ENCODE data around the gene PDE4D.
A peak's percentile ranks its signal among the peaks of the same experiment; 100 is the strongest.

PDE4D gene

DNA sequence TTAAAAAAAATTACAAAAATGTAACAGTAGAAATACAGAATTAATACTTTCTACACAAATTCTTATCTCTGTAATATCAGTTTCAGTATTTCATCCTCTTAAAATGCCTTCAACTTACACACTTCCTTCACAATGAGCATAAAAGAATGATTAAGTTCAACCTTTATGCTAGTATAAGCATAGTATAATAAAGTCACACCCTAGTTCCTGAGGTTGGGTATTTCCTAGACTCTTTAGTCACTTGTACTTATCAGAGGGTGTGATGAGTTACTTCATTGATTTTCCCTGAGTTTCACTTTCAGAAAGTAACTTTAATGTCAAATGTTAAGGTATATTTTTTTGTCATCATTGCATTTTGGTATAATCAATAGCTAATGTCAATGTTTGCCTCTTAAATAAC, 302.4 kb downstream of the PDE4D start:
- H3K4me1 ChIP-seq: peaks cover 0 to 40% (median 10%) of the 10 kb centered on the region in 4 donors
- DNase-seq: no peak
- no peak overlapping the region for H3K4me3 ChIP-seq
- no peaks in the 10 kb centered on the region for H3K27me3 ChIP-seq
- no peak overlapping the region for H3K27ac ChIP-seq
- intact Hi-C loops (cut with DNase I; ENCODE audit: low total_unique reads): no loop called here
- no peaks in the 10 kb centered on the region for H3K36me3 ChIP-seq
- TF ChIP-seq, protein P1, sequence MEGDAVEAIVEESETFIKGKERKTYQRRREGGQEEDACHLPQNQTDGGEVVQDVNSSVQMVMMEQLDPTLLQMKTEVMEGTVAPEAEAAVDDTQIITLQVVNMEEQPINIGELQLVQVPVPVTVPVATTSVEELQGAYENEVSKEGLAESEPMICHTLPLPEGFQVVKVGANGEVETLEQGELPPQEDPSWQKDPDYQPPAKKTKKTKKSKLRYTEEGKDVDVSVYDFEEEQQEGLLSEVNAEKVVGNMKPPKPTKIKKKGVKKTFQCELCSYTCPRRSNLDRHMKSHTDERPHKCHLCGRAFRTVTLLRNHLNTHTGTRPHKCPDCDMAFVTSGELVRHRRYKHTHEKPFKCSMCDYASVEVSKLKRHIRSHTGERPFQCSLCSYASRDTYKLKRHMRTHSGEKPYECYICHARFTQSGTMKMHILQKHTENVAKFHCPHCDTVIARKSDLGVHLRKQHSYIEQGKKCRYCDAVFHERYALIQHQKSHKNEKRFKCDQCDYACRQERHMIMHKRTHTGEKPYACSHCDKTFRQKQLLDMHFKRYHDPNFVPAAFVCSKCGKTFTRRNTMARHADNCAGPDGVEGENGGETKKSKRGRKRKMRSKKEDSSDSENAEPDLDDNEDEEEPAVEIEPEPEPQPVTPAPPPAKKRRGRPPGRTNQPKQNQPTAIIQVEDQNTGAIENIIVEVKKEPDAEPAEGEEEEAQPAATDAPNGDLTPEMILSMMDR (IDR thresholded peaks at IDR 0.05): no peak
- no peaks in the 10 kb centered on the region for H3K9me3 ChIP-seq

DNA sequence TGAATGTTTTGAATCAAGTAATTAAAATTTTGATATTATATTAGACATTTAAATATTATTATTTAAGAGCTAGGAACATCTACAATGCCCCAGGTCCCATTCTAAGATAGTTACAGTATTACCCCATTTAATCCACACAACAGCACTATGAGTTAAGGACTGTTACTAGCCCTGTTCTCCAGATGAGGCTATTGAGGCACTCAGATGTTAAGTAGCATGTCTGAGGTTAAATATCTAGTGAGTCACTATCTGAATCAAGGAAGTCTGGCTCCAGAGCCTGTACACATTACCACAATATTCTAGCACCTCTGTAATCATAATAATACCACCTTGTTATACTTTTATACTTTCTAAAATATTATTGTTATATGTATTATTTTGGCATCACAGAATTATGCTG, 304.6 kb downstream of the PDE4D start:
- Histone ChIP-seq H3K4me3 (no peak overlapping the region), H3K27me3 (no peaks in the 10 kb centered on the region), H3K9me3 (no peaks in the 10 kb centered on the region), H3K4me1 (peaks cover 0 to 30% (median 10%) of the 10 kb centered on the region in 4 donors), H3K27ac (no peak overlapping the region), H3K36me3 (no peaks in the 10 kb centered on the region)
- DNase-seq: no peak
- TF ChIP-seq, protein P1 (IDR thresholded peaks at IDR 0.05): no peak
- intact Hi-C loops (cut with DNase I; ENCODE audit: low total_unique reads): no loop called here

DNA sequence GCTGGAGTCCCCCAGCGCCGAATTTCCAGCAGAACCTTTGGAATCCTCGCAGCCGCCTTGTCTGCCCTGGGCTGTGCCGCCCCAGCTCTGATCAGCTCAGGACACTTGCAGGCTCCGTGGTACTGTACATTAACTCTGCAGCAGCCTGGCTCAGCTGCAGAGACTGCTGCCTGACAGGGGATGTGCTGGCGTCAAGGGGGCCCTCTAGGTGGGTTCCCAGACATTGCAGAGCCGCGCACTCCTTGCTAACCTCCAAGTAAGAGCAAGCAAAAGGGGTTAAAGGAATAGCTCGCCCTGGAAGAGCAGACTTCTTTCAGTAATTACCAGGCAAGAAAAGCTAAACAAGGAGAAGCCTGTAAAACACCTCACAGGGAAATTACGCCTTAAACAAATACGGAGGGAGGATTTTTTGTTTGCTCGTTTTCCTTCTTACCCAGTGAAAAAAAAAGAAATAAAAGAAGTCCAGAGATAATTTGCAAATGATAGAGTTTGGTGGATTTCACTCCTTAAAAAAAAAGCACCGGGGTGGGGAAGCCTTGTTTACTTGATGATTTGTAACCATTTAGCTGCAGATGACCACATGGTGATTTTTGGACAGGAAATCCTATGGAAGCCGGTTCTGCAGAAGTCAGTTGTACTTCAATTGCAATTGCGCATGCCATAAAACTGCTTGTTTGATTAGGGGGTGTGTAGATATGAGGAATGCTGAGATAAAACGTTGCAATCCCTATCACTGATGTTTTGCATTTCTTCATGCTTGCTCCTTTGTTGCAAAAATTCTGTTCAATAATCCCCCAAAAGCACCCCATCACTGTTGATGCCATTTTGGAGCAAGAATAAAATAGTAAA, 305.8 kb downstream of the PDE4D start:
- H3K4me1 ChIP-seq: peaks cover 0 to 26% (median 10%) of the 10 kb centered on the region in 4 donors
- TF ChIP-seq, protein P1 (IDR thresholded peaks at IDR 0.05): no peak
- H3K36me3 ChIP-seq: no peaks in the 10 kb centered on the region
- H3K27me3 ChIP-seq: no peaks in the 10 kb centered on the region
- DNase-seq: peak in 1 of 2 donors; percentile 70
- no peaks in the 10 kb centered on the region for H3K9me3 ChIP-seq
- intact Hi-C loops (cut with DNase I; ENCODE audit: low total_unique reads): no loop called here
- no peak overlapping the region for H3K27ac ChIP-seq
- H3K4me3 ChIP-seq: peak overlapping the region; percentile 35 to 44

DNA sequence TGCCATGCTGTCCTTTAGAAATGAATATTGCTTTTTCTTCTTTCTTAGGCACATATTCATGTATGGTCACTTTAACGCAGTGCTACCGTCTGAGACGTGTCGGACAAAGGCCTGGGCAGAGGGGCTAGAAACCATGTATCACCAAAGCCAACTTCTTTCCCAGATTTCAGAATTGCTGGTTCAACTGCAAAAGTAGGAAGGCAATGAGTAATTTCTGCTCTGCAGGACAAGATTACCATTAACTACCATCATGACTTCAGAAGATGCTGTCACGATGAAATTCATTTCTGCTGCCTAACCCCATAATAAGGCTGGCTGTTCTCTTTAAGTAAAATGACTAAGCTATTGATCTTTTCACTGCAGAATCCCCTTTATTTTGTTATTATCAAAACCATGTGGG, 306.7 kb downstream of the PDE4D start:
- Histone ChIP-seq H3K36me3 (no peaks in the 10 kb centered on the region), H3K4me1 (peaks cover 0 to 26% (median 10%) of the 10 kb centered on the region in 4 donors), H3K4me3 (peak overlapping the region in 1 of 2 donors; percentile 44), H3K27ac (no peak overlapping the region), H3K27me3 (no peaks in the 10 kb centered on the region), H3K9me3 (no peaks in the 10 kb centered on the region)
- intact Hi-C loops (cut with DNase I; ENCODE audit: low total_unique reads): no loop called here
- no peak for DNase-seq
- TF ChIP-seq, protein P1 (IDR thresholded peaks at IDR 0.05): no peak

DNA sequence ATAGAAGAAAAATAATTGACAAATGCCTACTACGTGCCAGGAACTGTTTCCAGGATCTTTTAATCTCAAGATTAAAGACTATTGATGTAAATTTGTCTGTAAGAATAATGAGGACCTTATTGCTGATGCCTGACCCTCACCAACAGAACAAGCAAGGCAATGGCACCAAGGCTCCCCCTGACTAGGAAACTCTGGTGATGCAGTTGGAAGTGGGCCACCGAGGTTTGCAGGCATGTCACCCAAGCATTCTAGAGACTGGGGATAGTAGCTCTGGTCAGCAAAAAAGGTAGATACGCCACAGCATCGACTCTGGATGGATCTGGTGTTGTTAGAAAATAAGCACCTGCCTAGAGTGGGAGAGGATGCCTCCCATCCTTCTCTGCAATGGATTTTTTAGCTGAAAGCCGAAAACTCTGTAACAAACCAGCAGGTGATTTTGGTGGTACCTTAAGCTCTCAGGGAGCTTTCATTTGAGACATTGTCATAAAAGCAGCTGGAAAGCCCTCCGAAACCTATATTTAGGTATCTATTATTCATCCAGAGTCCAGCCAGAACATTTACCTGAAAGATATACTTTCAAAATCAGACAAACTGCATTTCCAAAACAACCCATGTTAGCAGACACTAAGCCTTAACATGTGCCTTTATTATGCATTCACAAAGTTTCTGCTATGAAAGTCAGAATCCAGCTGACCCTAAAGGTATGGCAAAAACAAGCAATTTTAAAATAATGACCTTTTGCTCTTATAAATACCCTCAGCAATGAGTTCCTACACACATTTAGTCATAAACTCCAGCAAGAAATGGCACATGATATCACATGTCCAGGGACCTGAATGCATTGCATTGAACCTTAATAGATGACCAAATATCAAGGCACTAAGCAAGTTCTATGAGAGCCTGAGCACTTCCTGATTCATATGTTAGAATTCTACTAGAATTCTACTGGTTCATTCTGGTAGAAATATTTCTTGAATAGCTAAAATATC, 308.4 kb downstream of the PDE4D start:
- no peaks in the 10 kb centered on the region for H3K9me3 ChIP-seq
- no peaks in the 10 kb centered on the region for H3K36me3 ChIP-seq
- intact Hi-C loops (cut with DNase I; ENCODE audit: low total_unique reads): no loop called here
- H3K27ac ChIP-seq: no peak overlapping the region
- H3K4me3 ChIP-seq: no peak overlapping the region
- peaks cover 0 to 26% (median 10%) of the 10 kb centered on the region in 4 donors for H3K4me1 ChIP-seq
- no peak for DNase-seq
- TF ChIP-seq, protein P1 (IDR thresholded peaks at IDR 0.05): no peak
- no peaks in the 10 kb centered on the region for H3K27me3 ChIP-seq

All from tibial artery (tissue), 4 donors.